GM23338 (cell line): ENCODE measurements around the gene CIB4. TPM values are rescaled to one million over a fixed set of nuclear protein-coding genes. Genes with fewer than 3 reads are reported as not detected.

ENCODE experiments used
- ATAC-seq: fragments of 200-7000 bp; cut with Tn5 transposase; 3 replicates; pipeline ENCODE4 v1.9.1; 2020
- DNase-seq: peaks from one replicate; pipeline ENCODE4 v3.0.0-alpha.2; 2015; ENCODE audit warnings: low spot score
- H2AFZ ChIP-seq: fragments of 200-600 bp; sonication (generic); 2 replicates; pipeline ENCODE4 v1.8.0; 2016; ENCODE audit warnings: antibody characterized with exemption, mild to moderate bottlenecking, moderate library complexity
- H3F3A ChIP-seq: fragments of 200-600 bp; sonication (generic); replicated peaks from 2 replicates; pipeline ENCODE4 v1.8.0; 2017; ENCODE audit warnings: antibody characterized with exemption, mixed run types, low read depth
- H3K27ac ChIP-seq: fragments of 200-600 bp; sonication (generic); 2 replicates; pipeline ENCODE4 v1.6.1; 2016; ENCODE audit warnings: low read depth
- H3K27me3 ChIP-seq: fragments of 200-600 bp; sonication (generic); 2 replicates; pipeline ENCODE4 v1.8.0; 2016; ENCODE audit warnings: mild to moderate bottlenecking, mixed run types, moderate library complexity; ENCODE audit not compliant: insufficient read depth
- H3K36me3 ChIP-seq: fragments of 200-600 bp; sonication (generic); 2 replicates; pipeline ENCODE4 v1.8.0; 2016; ENCODE audit warnings: mild to moderate bottlenecking; ENCODE audit not compliant: insufficient read depth
- H3K4me1 ChIP-seq: fragments of 200-600 bp; sonication (generic); 2 replicates; pipeline ENCODE4 v1.8.0; 2016; ENCODE audit warnings: mild to moderate bottlenecking, moderate library complexity; ENCODE audit not compliant: insufficient read depth
- H3K4me2 ChIP-seq: fragments of 200-600 bp; sonication (generic); 2 replicates; pipeline ENCODE4 v1.7.1; 2017; ENCODE audit warnings: mixed run types
- H3K4me3 ChIP-seq: fragments of 200-600 bp; sonication (generic); 2 replicates; pipeline ENCODE4 v1.6.1; 2016; ENCODE audit warnings: mixed run types
- H3K79me2 ChIP-seq: fragments of 200-600 bp; sonication (generic); replicated peaks from 2 replicates; pipeline ENCODE4 v1.8.0; 2017; ENCODE audit warnings: mild to moderate bottlenecking; ENCODE audit not compliant: insufficient read depth
- H3K9me2 ChIP-seq: fragments of 200-600 bp; sonication (generic); 2 replicates; pipeline ENCODE4 v1.8.0; 2017; ENCODE audit not compliant: insufficient read depth
- H4K20me1 ChIP-seq: fragments of 200-600 bp; sonication (generic); replicated peaks from 2 replicates; pipeline ENCODE4 v1.8.0; 2017; ENCODE audit warnings: mild to moderate bottlenecking; ENCODE audit not compliant: insufficient read depth
- H3K27ac Mint-ChIP-seq: 2 replicates; pipeline ENCODE4 v1.8.0; 2020; ENCODE audit warnings: inconsistent platforms, mild to moderate bottlenecking, moderate library complexity, mixed read lengths
- H3K27me3 Mint-ChIP-seq: 3 replicates; pipeline ENCODE4 v1.8.0; 2022; ENCODE audit warnings: low read depth, mild to moderate bottlenecking, moderate library complexity, mixed read lengths, inconsistent platforms; ENCODE audit not compliant: insufficient read depth, poor library complexity
- H3K36me3 Mint-ChIP-seq: 3 replicates; pipeline ENCODE4 v1.8.0; 2021; ENCODE audit warnings: low read depth, mild to moderate bottlenecking, inconsistent platforms, moderate library complexity, mixed read lengths
- H3K4me1 Mint-ChIP-seq: 3 replicates; pipeline ENCODE4 v1.8.0; 2020; ENCODE audit warnings: mild to moderate bottlenecking, inconsistent platforms, mixed read lengths
- H3K4me3 Mint-ChIP-seq: 3 replicates; pipeline ENCODE4 v1.8.0; 2021; ENCODE audit warnings: moderate library complexity, mild to moderate bottlenecking, inconsistent platforms, mixed read lengths
- H3K9me3 Mint-ChIP-seq: 3 replicates; pipeline ENCODE4 v1.8.0; 2020; ENCODE audit warnings: moderate library complexity, mild to moderate bottlenecking, inconsistent platforms, mixed read lengths
- CREB1 ChIP-seq: fragments of 250-450 bp; sonication (Bioruptor Pico); IDR thresholded peaks from 2 replicates; pipeline ENCODE4 v1.5.0; 2020; ENCODE audit warnings: low read depth, mild to moderate bottlenecking, moderate library complexity
- CTCF ChIP-seq, 2 experiments: fragments of 200-600 bp in 1 of 2; sonication (generic) in 1 of 2; conservative IDR thresholded peaks; 2 replicates each; pipeline versions ENCODE4 v1.5.1 to v1.6.1; 2016 to 2017; ENCODE audit warnings: antibody characterized with exemption in 2 of 2, low read depth in 2 of 2, mild to moderate bottlenecking in 2 of 2, moderate library complexity in 1 of 2
- ETS1 ChIP-seq: IDR thresholded peaks from 2 replicates; pipeline ENCODE4 v1.6.1; 2016; ENCODE audit warnings: antibody characterized with exemption
- EZH2phosphoT487 ChIP-seq: fragments of 200-600 bp; sonication (generic); IDR thresholded peaks from one replicate; pipeline ENCODE4 v1.8.1; 2018; ENCODE audit warnings: antibody characterized with exemption; ENCODE audit not compliant: unreplicated experiment
- NANOG ChIP-seq: IDR thresholded peaks from 2 replicates; pipeline ENCODE4 v1.6.1; 2016; ENCODE audit warnings: antibody characterized with exemption, borderline replicate concordance
- POLR2AphosphoS5 ChIP-seq: IDR thresholded peaks from 2 replicates; pipeline ENCODE4 v1.6.1; 2016; ENCODE audit warnings: antibody characterized with exemption, low read depth
- ZNF114 ChIP-seq: fragments of 250-450 bp; sonication (Bioruptor Pico); IDR thresholded peaks from 2 replicates; pipeline ENCODE4 v1.5.0; 2020; ENCODE audit warnings: mild to moderate bottlenecking, moderate library complexity
- ZNF331 ChIP-seq: fragments of 250-450 bp; sonication (Bioruptor Pico); IDR thresholded peaks from 2 replicates; pipeline ENCODE4 v1.5.0; 2020; ENCODE audit warnings: low read depth, mild to moderate bottlenecking, moderate library complexity
- ZNF462 ChIP-seq: fragments of 250-450 bp; sonication (Bioruptor Pico); IDR thresholded peaks from 2 replicates; pipeline ENCODE4 v1.5.0; 2020; ENCODE audit warnings: mild to moderate bottlenecking, moderate library complexity
- polyA plus RNA-seq: library from polyadenylated mRNA; unstranded; fragments of >200 nt; fragmentation: Nextera tagmentation; extraction: Ambion mirVana; gene quantifications from 2 replicates; pipeline ENCODE4 v1.2.1, GENCODE V29; 2016
- total RNA-seq: library from RNA; depleted of rRNA; stranded (reverse); fragments of >200 nt; shearing (Covaris generic); gene quantifications from 2 replicates; pipeline ENCODE4 v1.2.3, GENCODE V29; 2014
- TF ChIP-seq, protein P1 (sequence below): IDR thresholded peaks from one replicate; pipeline ENCODE4 v1.6.1; 2018; ENCODE audit warnings: antibody characterized with exemption; ENCODE audit not compliant: unreplicated experiment

Gene CIB4
- total and polyA plus RNA-seq, 2 experiments from 2014 or later = not detected

DNA sequence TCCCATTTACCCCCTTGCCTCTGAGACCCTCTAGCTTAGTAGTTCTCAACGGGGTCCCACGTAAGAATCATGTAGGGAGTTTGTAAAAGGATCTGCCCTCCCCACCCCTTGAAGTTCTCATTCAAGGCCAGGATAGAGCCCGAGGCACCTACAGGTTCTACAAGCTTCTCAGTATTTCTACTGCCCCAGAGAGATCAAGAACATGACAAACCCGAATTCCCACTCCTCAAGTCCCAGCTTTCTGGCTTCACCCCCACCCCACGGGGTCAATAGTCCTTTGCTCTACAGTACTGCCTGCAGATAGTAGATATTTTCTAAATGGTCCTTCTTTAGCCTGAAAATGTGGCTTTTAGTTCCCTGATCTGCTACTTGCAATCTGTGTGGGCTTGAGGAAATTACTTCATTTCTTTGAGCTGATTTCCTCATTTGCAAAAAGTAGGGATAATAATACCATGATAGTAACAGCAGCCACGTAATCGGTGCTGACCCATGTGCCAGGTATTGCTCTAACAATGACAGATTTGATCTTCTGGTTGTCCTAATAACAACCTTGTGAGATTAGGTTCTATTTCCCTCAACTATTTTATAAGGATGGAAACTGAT lies 7.1 kb downstream of the CIB4 start:
- TF ChIP-seq POLR2AphosphoS5 (no peak), ZNF462 (no peak), ZNF331 (CRISPR knock-in tag) (no peak), ETS1 (no peak), EZH2phosphoT487 (no peak), NANOG (no peak), CREB1 (no peak), ZNF114 (CRISPR knock-in tag) (no peak), CTCF (conservative IDR thresholded peaks at IDR 0.05; ENCODE audit: low read depth in 2 of 2) (no peak)
- TF ChIP-seq, protein P1, sequence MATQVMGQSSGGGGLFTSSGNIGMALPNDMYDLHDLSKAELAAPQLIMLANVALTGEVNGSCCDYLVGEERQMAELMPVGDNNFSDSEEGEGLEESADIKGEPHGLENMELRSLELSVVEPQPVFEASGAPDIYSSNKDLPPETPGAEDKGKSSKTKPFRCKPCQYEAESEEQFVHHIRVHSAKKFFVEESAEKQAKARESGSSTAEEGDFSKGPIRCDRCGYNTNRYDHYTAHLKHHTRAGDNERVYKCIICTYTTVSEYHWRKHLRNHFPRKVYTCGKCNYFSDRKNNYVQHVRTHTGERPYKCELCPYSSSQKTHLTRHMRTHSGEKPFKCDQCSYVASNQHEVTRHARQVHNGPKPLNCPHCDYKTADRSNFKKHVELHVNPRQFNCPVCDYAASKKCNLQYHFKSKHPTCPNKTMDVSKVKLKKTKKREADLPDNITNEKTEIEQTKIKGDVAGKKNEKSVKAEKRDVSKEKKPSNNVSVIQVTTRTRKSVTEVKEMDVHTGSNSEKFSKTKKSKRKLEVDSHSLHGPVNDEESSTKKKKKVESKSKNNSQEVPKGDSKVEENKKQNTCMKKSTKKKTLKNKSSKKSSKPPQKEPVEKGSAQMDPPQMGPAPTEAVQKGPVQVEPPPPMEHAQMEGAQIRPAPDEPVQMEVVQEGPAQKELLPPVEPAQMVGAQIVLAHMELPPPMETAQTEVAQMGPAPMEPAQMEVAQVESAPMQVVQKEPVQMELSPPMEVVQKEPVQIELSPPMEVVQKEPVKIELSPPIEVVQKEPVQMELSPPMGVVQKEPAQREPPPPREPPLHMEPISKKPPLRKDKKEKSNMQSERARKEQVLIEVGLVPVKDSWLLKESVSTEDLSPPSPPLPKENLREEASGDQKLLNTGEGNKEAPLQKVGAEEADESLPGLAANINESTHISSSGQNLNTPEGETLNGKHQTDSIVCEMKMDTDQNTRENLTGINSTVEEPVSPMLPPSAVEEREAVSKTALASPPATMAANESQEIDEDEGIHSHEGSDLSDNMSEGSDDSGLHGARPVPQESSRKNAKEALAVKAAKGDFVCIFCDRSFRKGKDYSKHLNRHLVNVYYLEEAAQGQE = no peak
- H3K4me3 Mint-ChIP-seq = no peak overlapping the region
- H4K20me1 ChIP-seq = no peaks in the 10 kb centered on the region
- no peaks in the 10 kb centered on the region for H3K36me3 Mint-ChIP-seq
- no peaks in the 10 kb centered on the region for H3F3A ChIP-seq
- H3K9me3 Mint-ChIP-seq = no peaks in the 10 kb centered on the region
- no peak for DNase-seq
- peaks cover 4% of the 10 kb centered on the region for H3K27me3 Mint-ChIP-seq
- H3K4me3 ChIP-seq = no peak overlapping the region
- no peak for ATAC-seq
- H3K9me2 ChIP-seq = no peaks in the 10 kb centered on the region
- H3K27ac ChIP-seq = no peak overlapping the region
- no peaks in the 10 kb centered on the region for H3K79me2 ChIP-seq
- peaks cover 4% of the 10 kb centered on the region; the same call in 2 of the 3 replicates for H3K4me1 Mint-ChIP-seq
- no peak overlapping the region for H2AFZ ChIP-seq
- no peak overlapping the region for H3K4me2 ChIP-seq
- no peaks in the 10 kb centered on the region for H3K36me3 ChIP-seq
- H3K4me1 ChIP-seq = no peaks in the 10 kb centered on the region
- H3K27ac Mint-ChIP-seq = no peak overlapping the region
- H3K27me3 ChIP-seq = no peaks in the 10 kb centered on the region
